ENCODE measurements around the gene STMN3.

The STMN3 gene

GRCh38 chr20:63696306-63696627 is 43.0 kb upstream of the STMN3 start (continued):
- TF ChIP-seq ZNF513 (tag by site-specific recombination; IDR thresholded peaks at IDR 0.05) (no peak), KLF8 (tag by site-specific recombination; IDR thresholded peaks at IDR 0.05) (0 out of 2 replicates have a peak, but pooled peaks have one; percentile 57), ZNF558 (tag by site-specific recombination; IDR thresholded peaks at IDR 0.05) (no peak), KLF17 (tag by site-specific recombination; IDR thresholded peaks at IDR 0.05) (0 out of 2 replicates have a peak, but pooled peaks have one; percentile 22), ZNF560 (tag by site-specific recombination; IDR thresholded peaks at IDR 0.05; ENCODE audit: borderline replicate concordance) (no peak)

- H3K36me3 ChIP-seq (ENCODE audit: control insufficient read depth in 2 of 2, insufficient read depth in 1 of 2, low read length in 2 of 2): peaks cover 0 to 23% of the 10 kb centered on the region in 2 experiments; a peak in 1 of 3 replicates
- CTCF ChIA-PET: no interaction called here
- no peak for TF ChIP-seq ZNF274 (IDR thresholded peaks at IDR 0.05; ENCODE audit: low read length)
- no peak for TF ChIP-seq ZNF274 (tag by site-specific recombination; IDR thresholded peaks at IDR 0.05; ENCODE audit: borderline replicate concordance)
- TF ChIP-seq ZNF37A (tag by site-specific recombination; IDR thresholded peaks at IDR 0.05): no peak
- peak; percentile 75 for TF ChIP-seq HIC1 (tag by site-specific recombination; IDR thresholded peaks at IDR 0.05)
- TF ChIP-seq ZNF214 (tag by site-specific recombination; IDR thresholded peaks at IDR 0.05; ENCODE audit: borderline replicate concordance): no peak
- no peak for TF ChIP-seq ZNF416 (tag by site-specific recombination; IDR thresholded peaks at IDR 0.05)
- no peak for TF ChIP-seq SETDB1 (IDR thresholded peaks at IDR 0.05; ENCODE audit: insufficient read length, low read length)
- no peaks in the 10 kb centered on the region for H3K9me3 ChIP-seq (ENCODE audit: control insufficient read depth, insufficient read depth, low read depth, low read length)
- POLR2A ChIA-PET: interaction anchor here (1.6 kb wide), 1 partner anchor 13 kb away, joined by 5 read pairs; the partner anchor contains the start of genes ARFRP1 and ZGPAT
- H3K27ac ChIP-seq (ENCODE audit: extremely low read depth, low read depth, low read length): no peak overlapping the region
- H3K4me1 ChIP-seq (ENCODE audit: control insufficient read depth, insufficient read depth, low read length): no peaks in the 10 kb centered on the region
- no peak overlapping the region for H3K4me3 ChIP-seq (ENCODE audit: low read depth, low read length)
These were observed 42.4 kb upstream of the STMN3 start for GRCh38 chr20:63695424-63696305.

GRCh38 chr20:63694584-63695423 is 41.6 kb upstream of the STMN3 start:
- peaks cover 0 to 19% of the 10 kb centered on the region in 2 experiments; a peak in 1 of 3 replicates for H3K36me3 ChIP-seq (ENCODE audit: control insufficient read depth in 2 of 2, insufficient read depth in 1 of 2, low read length in 2 of 2)
- H3K27ac ChIP-seq (ENCODE audit: extremely low read depth, low read depth, low read length): no peak overlapping the region
- POLR2A ChIA-PET: interaction anchor here (0.6 kb wide), 1 partner anchor 156 kb away, joined by 3 read pairs; no protein-coding TSS in a partner anchor
- TF ChIP-seq ZNF473 (tag by site-specific recombination; IDR thresholded peaks at IDR 0.05) (no peak), GLIS1 (tag by site-specific recombination; IDR thresholded peaks at IDR 0.05) (no peak), PBX3 (CRISPR knock-in tag; IDR thresholded peaks at IDR 0.05) (no peak), ZNF501 (tag by site-specific recombination; IDR thresholded peaks at IDR 0.05) (no peak), ZNF626 (tag by site-specific recombination; IDR thresholded peaks at IDR 0.05) (no peak), ZNF610 (tag by site-specific recombination; IDR thresholded peaks at IDR 0.05; ENCODE audit: borderline replicate concordance) (no peak), GLIS2 (tag by site-specific recombination; IDR thresholded peaks at IDR 0.05) (no peak)
- CTCF ChIA-PET: no interaction called here
- H3K4me3 ChIP-seq (ENCODE audit: low read depth, low read length): no peak overlapping the region
- H3K9me3 ChIP-seq (ENCODE audit: control insufficient read depth, insufficient read depth, low read depth, low read length): no peaks in the 10 kb centered on the region
- no peaks in the 10 kb centered on the region for H3K4me1 ChIP-seq (ENCODE audit: control insufficient read depth, insufficient read depth, low read length)

Measured in HEK293 (cell line).